Neuronal stem cell (in vitro differentiated cells): ENCODE data around the gene MED23. TPM values are rescaled to one million over a fixed set of nuclear protein-coding genes. Genes with fewer than 3 reads are reported as not detected.

Experiments
- DNase-seq: peaks from one replicate; pipeline ENCODE4 v3.0.0-alpha.2; 2013; ENCODE audit warnings: low spot score
- H2AFZ ChIP-seq: one replicate; pipeline ENCODE4 v1.6.1; 2013; ENCODE audit warnings: mild to moderate bottlenecking, low read length, inconsistent platforms
- H2AK5ac ChIP-seq: 2 replicates; pipeline ENCODE4 v1.6.1; 2013; ENCODE audit warnings: low read depth, mild to moderate bottlenecking, inconsistent platforms, low read length, moderate library complexity, mixed read lengths
- H2BK120ac ChIP-seq: 2 replicates; pipeline ENCODE4 v1.6.1; 2013; ENCODE audit warnings: low read depth, mild to moderate bottlenecking, inconsistent platforms, low read length, moderate library complexity, mixed read lengths
- H2BK12ac ChIP-seq: one replicate; pipeline ENCODE4 v1.6.1; 2013; ENCODE audit warnings: low read length, inconsistent platforms
- H2BK15ac ChIP-seq: 2 replicates; pipeline ENCODE4 v1.6.1; 2013; ENCODE audit warnings: mild to moderate bottlenecking, low read length, inconsistent platforms, mixed read lengths
- H2BK5ac ChIP-seq: one replicate; pipeline ENCODE4 v1.6.1; 2013; ENCODE audit warnings: inconsistent platforms, mild to moderate bottlenecking, low read length, moderate library complexity
- H3K14ac ChIP-seq: one replicate; pipeline ENCODE4 v1.6.1; 2013; ENCODE audit warnings: low read length, inconsistent platforms
- H3K18ac ChIP-seq: 2 replicates; pipeline ENCODE4 v1.6.1; 2013; ENCODE audit warnings: low read length, inconsistent platforms
- H3K23ac ChIP-seq: 2 replicates; pipeline ENCODE4 v1.6.1; 2013; ENCODE audit warnings: low read depth, mild to moderate bottlenecking, mixed read lengths, low read length, inconsistent platforms; ENCODE audit not compliant: poor library complexity
- H3K27ac ChIP-seq: replicated peaks from 3 replicates; pipeline ENCODE4 v1.5.1; 2013; ENCODE audit warnings: low read length, inconsistent platforms
- H3K27me3 ChIP-seq, 3 experiments: 2 replicates each; pipeline ENCODE4 v1.6.1; 2013; ENCODE audit warnings: low read length in 3 of 3, mild to moderate bottlenecking in 2 of 3, inconsistent platforms in 1 of 3, low read depth in 1 of 3, mixed read lengths in 1 of 3, moderate library complexity in 1 of 3; ENCODE audit not compliant: control insufficient read depth in 3 of 3, insufficient read depth in 3 of 3
- H3K36me3 ChIP-seq, 2 donors: replicated peaks in 1 of 2; 2 replicates each; pipeline ENCODE4 v1.6.1; 2013; ENCODE audit warnings: low read length in 2 of 2; ENCODE audit not compliant: control insufficient read depth in 2 of 2, insufficient read depth in 2 of 2
- H3K4ac ChIP-seq: 2 replicates; pipeline ENCODE4 v1.6.1; 2013; ENCODE audit warnings: inconsistent platforms, mild to moderate bottlenecking, low read length, moderate library complexity
- H3K4me1 ChIP-seq, 2 donors: 1 replicate in 1 of 2; 2 replicates in 1 of 2; pipeline ENCODE4 v1.6.1; 2013; ENCODE audit warnings: low read length in 2 of 2, low read depth in 1 of 2; ENCODE audit not compliant: control insufficient read depth in 2 of 2, insufficient read depth in 1 of 2
- H3K4me2 ChIP-seq: one replicate; pipeline ENCODE4 v1.6.1; 2013; ENCODE audit warnings: mild to moderate bottlenecking, low read length, inconsistent platforms; ENCODE audit not compliant: insufficient read depth, poor library complexity, severe bottlenecking
- H3K4me3 ChIP-seq, 2 donors: 2 replicates each; pipeline ENCODE4 v1.5.1; 2013; ENCODE audit warnings: low read length in 2 of 2, mild to moderate bottlenecking in 2 of 2, inconsistent platforms in 1 of 2, moderate library complexity in 1 of 2
- H3K79me1 ChIP-seq: one replicate; pipeline ENCODE4 v1.6.1; 2013; ENCODE audit warnings: low read depth, mild to moderate bottlenecking, inconsistent platforms, low read length, moderate library complexity
- H3K9ac ChIP-seq: one replicate; pipeline ENCODE4 v1.6.1; 2013; ENCODE audit warnings: mild to moderate bottlenecking, low read depth, low read length, inconsistent platforms; ENCODE audit not compliant: poor library complexity
- H3K9me3 ChIP-seq, 2 donors: replicated peaks in 1 of 2; 2 replicates each; pipeline versions ENCODE3 to v1.6.1; 2013; ENCODE audit warnings: low read length in 2 of 2, mild to moderate bottlenecking in 2 of 2, inconsistent platforms in 1 of 2, low read depth in 1 of 2, mixed read lengths in 1 of 2, moderate library complexity in 1 of 2; ENCODE audit not compliant: control insufficient read depth in 2 of 2, insufficient read depth in 1 of 2
- H4K8ac ChIP-seq: one replicate; pipeline ENCODE4 v1.6.1; 2013; ENCODE audit warnings: low read depth, mild to moderate bottlenecking, inconsistent platforms, low read length, moderate library complexity
- H4K91ac ChIP-seq: one replicate; pipeline ENCODE4 v1.6.1; 2013; ENCODE audit warnings: low read length, low read depth, mild to moderate bottlenecking, inconsistent platforms; ENCODE audit not compliant: poor library complexity
- WGBS, 2 donors: extraction: QIAGEN DNeasy Blood & Tissue Kit; methylation state at CpG; one replicate each; pipeline ENCODE4 v1.1.7; 2013; ENCODE audit warnings: missing lambda C conversion rate in 2 of 2, mixed read lengths in 1 of 2; ENCODE audit not compliant: insufficient read length in 2 of 2, insufficient replicate concordance in 1 of 2; ENCODE audit errors: extremely low coverage in 2 of 2; 5-methylcytosine and 5-hydroxymethylcytosine counted together
- polyA plus RNA-seq, 2 experiments: library from polyadenylated mRNA; stranded (reverse); fragments of 200-250 nt; gene quantifications; one replicate each; pipeline ENCODE4 v1.2.3, GENCODE V29; 2013

MED23 gene
- 13.2 TPM for polyA plus RNA-seq (2013, experiment 1 of 2)
- polyA plus RNA-seq (2013, experiment 2 of 2), result 13.4 TPM

DNA sequence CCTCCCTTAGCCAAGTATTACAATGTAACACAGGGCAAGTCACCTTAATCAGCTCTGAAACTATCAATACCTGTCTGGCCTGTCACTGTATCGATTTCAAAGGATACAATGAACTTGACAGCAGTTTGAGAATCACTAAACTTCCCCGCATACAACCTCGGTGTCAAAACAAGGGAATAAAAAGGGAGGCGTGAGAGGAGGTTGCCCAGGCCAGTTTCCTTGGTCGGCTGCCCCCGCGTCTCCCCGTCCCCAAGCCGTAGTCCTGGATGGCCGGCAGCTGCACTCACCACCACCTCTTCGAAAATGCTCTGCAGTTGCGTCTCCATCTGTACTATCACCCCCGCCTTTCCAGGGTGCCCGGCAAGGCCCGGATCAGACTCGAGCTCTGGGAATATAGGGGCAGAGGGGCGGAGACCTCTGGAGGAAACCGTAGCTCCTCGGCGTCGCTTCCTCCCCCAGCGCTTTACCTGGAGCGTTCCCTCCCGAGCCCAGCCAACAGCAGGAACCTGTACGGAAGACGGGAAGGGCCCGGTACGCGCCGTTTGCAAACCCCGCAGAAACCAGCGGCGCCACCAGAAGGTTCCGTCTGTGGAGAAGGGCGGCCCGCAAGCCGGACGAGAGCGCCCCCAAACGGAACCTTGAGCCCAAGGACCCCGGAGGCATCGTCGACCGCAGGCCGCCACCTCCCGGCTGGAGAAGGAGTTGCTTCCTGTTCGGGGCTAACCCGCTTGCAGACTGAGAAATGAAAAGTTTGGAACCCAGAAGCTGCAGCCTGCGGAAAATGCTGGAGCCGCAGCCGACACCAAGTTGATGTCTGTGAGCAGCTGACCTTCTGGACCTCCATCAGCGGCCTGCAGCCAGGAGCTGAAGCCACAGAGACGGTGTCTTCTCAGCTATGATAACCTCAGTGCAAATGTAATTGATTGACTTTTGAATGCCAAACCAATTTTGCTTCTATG is at the start of gene MED23:
Gene MED23 (minus strand): TSS at position 519 of the 959 bp plus-strand sequence. CDS start 193 bp downstream, at position 326.
- H3K4me1 ChIP-seq, result peaks cover 0 to 2% of the 10 kb centered on the region in 2 donors
- H3K27me3 ChIP-seq, result no peaks in the 10 kb centered on the region
- H2BK120ac ChIP-seq, result no peak within 1 kb of the TSS
- H3K9ac ChIP-seq, result peak within 1 kb of the TSS; percentile 88
- H3K18ac ChIP-seq, result peak within 1 kb of the TSS; percentile 54
- peak within 1 kb of the TSS; percentile 75 for H3K27ac ChIP-seq
- peak; percentile 94 for DNase-seq
- H3K36me3 ChIP-seq, result peaks cover 3 to 32% of the 10 kb centered on the region in 2 donors
- no peak within 1 kb of the TSS for H4K8ac ChIP-seq
- no peak within 1 kb of the TSS for H2BK5ac ChIP-seq
- H3K4me3 ChIP-seq, result peak within 1 kb of the TSS; percentile 70 to 92
- no peak within 1 kb of the TSS for H2BK15ac ChIP-seq
- peak within 1 kb of the TSS; percentile 38 for H3K23ac ChIP-seq
- H3K9me3 ChIP-seq, result no peaks in the 10 kb centered on the region
- H3K4me2 ChIP-seq, result peak within 1 kb of the TSS; percentile 56
- no peaks in the 10 kb centered on the region for H3K79me1 ChIP-seq
- no peak within 1 kb of the TSS for H2AK5ac ChIP-seq
- H2AFZ ChIP-seq, result peak within 1 kb of the TSS; percentile 90
- no CpG with 5 or more reads among the region's 53 CpGs for WGBS, 2 donors
- H3K14ac ChIP-seq, result no peak within 1 kb of the TSS
- no peak within 1 kb of the TSS for H2BK12ac ChIP-seq
- no peak within 1 kb of the TSS for H3K4ac ChIP-seq
- H4K91ac ChIP-seq, result no peak within 1 kb of the TSS

GRCh38 chr6:131673184-131673583 is 45.1 kb upstream of the MED23 start:
- Histone ChIP-seq H3K9me3 (no peaks in the 10 kb centered on the region), H3K36me3 (no peaks in the 10 kb centered on the region), H2BK120ac (no peak overlapping the region), H3K4ac (no peak overlapping the region), H3K4me3 (no peak overlapping the region), H4K91ac (no peak overlapping the region), H3K79me1 (no peaks in the 10 kb centered on the region), H3K14ac (no peak overlapping the region), H3K23ac (no peak overlapping the region), H2BK5ac (no peak overlapping the region), H3K4me1 (no peaks in the 10 kb centered on the region), H2AFZ (no peak overlapping the region), H3K18ac (no peak overlapping the region), H3K27me3 (no peaks in the 10 kb centered on the region), H4K8ac (no peak overlapping the region), H3K27ac (no peak overlapping the region), H2BK12ac (no peak overlapping the region), H2AK5ac (no peak overlapping the region), H3K4me2 (no peak overlapping the region), H2BK15ac (no peak overlapping the region), H3K9ac (no peak overlapping the region)
- DNase-seq, result no peak
- no CpG with 5 or more reads among the region's 2 CpGs for WGBS, 2 donors

DNA sequence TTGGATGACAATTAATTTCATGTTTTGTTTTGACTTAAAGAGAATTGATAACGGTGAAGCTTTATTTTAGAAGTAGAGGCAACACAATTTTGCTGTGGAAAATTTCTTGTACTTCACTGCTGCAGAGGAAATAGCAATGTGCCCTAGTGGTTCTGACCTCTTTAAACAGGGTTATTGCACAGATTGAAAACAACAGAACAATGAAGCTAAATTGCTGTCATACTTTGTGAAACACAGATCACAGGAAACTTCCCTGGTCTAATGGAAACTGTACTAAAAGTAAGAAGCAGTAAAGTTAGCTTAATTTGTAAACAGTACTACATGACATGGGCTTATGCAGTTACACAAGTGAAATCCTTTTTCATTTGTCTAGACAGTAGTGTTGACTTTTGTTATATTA is 41.8 kb upstream of the MED23 start:
- no CpG with 5 or more reads among the region's 1 CpG for WGBS, 2 donors
- H3K27me3 ChIP-seq, result no peaks in the 10 kb centered on the region
- no peaks in the 10 kb centered on the region for H3K79me1 ChIP-seq
- no peak overlapping the region for H2BK12ac ChIP-seq
- no peak overlapping the region for H3K9ac ChIP-seq
- no peak overlapping the region for H3K4me2 ChIP-seq
- no peak overlapping the region for H3K27ac ChIP-seq
- no peak overlapping the region for H2BK120ac ChIP-seq
- no peak overlapping the region for H3K4me3 ChIP-seq
- no peak overlapping the region for H4K8ac ChIP-seq
- no peak overlapping the region for H3K14ac ChIP-seq
- H3K9me3 ChIP-seq, result no peaks in the 10 kb centered on the region
- H3K36me3 ChIP-seq, result no peaks in the 10 kb centered on the region
- no peak for DNase-seq
- H2AK5ac ChIP-seq, result no peak overlapping the region
- no peak overlapping the region for H2BK5ac ChIP-seq
- H3K18ac ChIP-seq, result no peak overlapping the region
- peaks cover 3 to 4% of the 10 kb centered on the region in 2 donors for H3K4me1 ChIP-seq
- no peak overlapping the region for H2BK15ac ChIP-seq
- no peak overlapping the region for H3K23ac ChIP-seq
- no peak overlapping the region for H2AFZ ChIP-seq
- H3K4ac ChIP-seq, result no peak overlapping the region
- no peak overlapping the region for H4K91ac ChIP-seq

- Histone ChIP-seq H2BK12ac (no peak overlapping the region), H3K36me3 (no peaks in the 10 kb centered on the region), H4K91ac (no peak overlapping the region), H3K79me1 (no peaks in the 10 kb centered on the region), H2BK15ac (no peak overlapping the region), H3K4ac (no peak overlapping the region), H3K23ac (no peak overlapping the region), H4K8ac (no peak overlapping the region), H3K14ac (no peak overlapping the region), H3K18ac (no peak overlapping the region), H2AK5ac (no peak overlapping the region), H2AFZ (no peak overlapping the region), H3K4me3 (no peak overlapping the region), H2BK120ac (no peak overlapping the region), H3K9ac (no peak overlapping the region), H3K27me3 (no peaks in the 10 kb centered on the region), H3K9me3 (no peaks in the 10 kb centered on the region), H3K4me1 (peaks cover 3 to 4% of the 10 kb centered on the region in 2 donors), H2BK5ac (no peak overlapping the region), H3K27ac (no peak overlapping the region), H3K4me2 (no peak overlapping the region)
- no peak for DNase-seq
- WGBS, 2 donors, result no CpG with 5 or more reads among the region's 2 CpGs
Observed at GRCh38 chr6:131663578-131664165, 35.6 kb upstream of the MED23 start.
